ENCODE data around the gene DUS1L. TPM values are rescaled to one million over a fixed set of nuclear protein-coding genes. Genes with fewer than 3 reads are reported as not detected.

DUS1L gene
- total RNA-seq, 4 donors from 2014 or later, result 98.6 to 306 (median 132) TPM

Other genes with a start within 250 kb of the DUS1L start
- gene MCRIP1, start 232.5 kb downstream of the DUS1L start, total RNA-seq, result 10 to 100 TPM; 23.3 to 44.0 (median 33.2) TPM
- under 1 TPM in 1 of 4 donors, not detected in 3; 0.68 TPM for gene PPP1R27, start 230.8 kb downstream of the DUS1L start, total RNA-seq
- gene P4HB, start 205.3 kb downstream of the DUS1L start, total RNA-seq, result 100 to 1,000 TPM; 486 to 732 (median 556) TPM
- 100 to 1,000 TPM; 189 to 480 (median 323) TPM for gene ARHGDIA, start 194.5 kb downstream of the DUS1L start, total RNA-seq
- 10 to 100 TPM; 23.1 to 47.7 (median 36.7) TPM for gene ALYREF, start 174.2 kb downstream of the DUS1L start, total RNA-seq
- gene ANAPC11, start 174.1 kb downstream of the DUS1L start, total RNA-seq, result 100 to 1,000 TPM in 1 of 4 donors, 10 to 100 TPM in 3; 56.7 to 126 (median 86.6) TPM
- under 1 TPM in 1 of 4 donors, not detected in 3; 0.41 TPM for gene NPB, start 163.6 kb downstream of the DUS1L start, total RNA-seq
- gene PCYT2, start 154.4 kb downstream of the DUS1L start, total RNA-seq, result 100 to 1,000 TPM in 1 of 4 donors, 10 to 100 TPM in 3; 37.2 to 424 (median 77.1) TPM
- 100 to 1,000 TPM in 2 of 4 donors, 10 to 100 TPM in 2; 76.5 to 315 (median 172) TPM for gene SIRT7, start 147.6 kb downstream of the DUS1L start, total RNA-seq
- gene MAFG, start 138.1 kb downstream of the DUS1L start, total RNA-seq, result 10 to 100 TPM; 22.4 to 34.4 (median 24.3) TPM
- gene PYCR1, start 128.5 kb downstream of the DUS1L start, total RNA-seq, result 100 to 1,000 TPM in 1 of 4 donors, 10 to 100 TPM in 2, not detected in 1; 16.4 to 257 (median 20.5) TPM
- gene MYADML2, start 118.6 kb downstream of the DUS1L start, total RNA-seq, result not detected
- not detected for gene NOTUM, start 104.6 kb downstream of the DUS1L start, total RNA-seq
- gene ASPSCR1, start 88.2 kb downstream of the DUS1L start, total RNA-seq, result 10 to 100 TPM; 21.0 to 61.7 (median 41.3) TPM
- 100 to 1,000 TPM in 2 of 4 donors, 10 to 100 TPM in 2; 85.4 to 131 (median 104) TPM for gene CENPX, start 42.9 kb downstream of the DUS1L start, total RNA-seq
- 10 to 100 TPM; 12.7 to 40.6 (median 23.5) TPM for gene LRRC45, start 42.5 kb downstream of the DUS1L start, total RNA-seq
- 10 to 100 TPM in 1 of 4 donors, 1 to 10 TPM in 3; 2.6 to 11.1 (median 5.0) TPM for gene RAC3, start 34.1 kb downstream of the DUS1L start, total RNA-seq
- 100 to 1,000 TPM in 1 of 4 donors, 10 to 100 TPM in 3; 49.4 to 117 (median 71.3) TPM for gene DCXR, start 28.1 kb downstream of the DUS1L start, total RNA-seq
- gene RFNG, start 14.0 kb downstream of the DUS1L start, total RNA-seq, result 10 to 100 TPM; 33.2 to 92.0 (median 48.8) TPM
- 100 to 1,000 TPM in 2 of 4 donors, 10 to 100 TPM in 2; 42.0 to 160 (median 85.5) TPM for gene GPS1, start 13.9 kb downstream of the DUS1L start, total RNA-seq
- gene FASN, start 32.4 kb upstream of the DUS1L start, total RNA-seq, result 100 to 1,000 TPM in 2 of 4 donors, 10 to 100 TPM in 2; 25.1 to 185 (median 99.4) TPM
- gene CCDC57, start 147.0 kb upstream of the DUS1L start, total RNA-seq, result 10 to 100 TPM; 23.5 to 87.5 (median 48.3) TPM
- gene SLC16A3, start 163.2 kb upstream of the DUS1L start, total RNA-seq, result 100 to 1,000 TPM in 1 of 4 donors, 10 to 100 TPM in 3; 11.5 to 105 (median 48.9) TPM
- gene CSNK1D, start 207.9 kb upstream of the DUS1L start, total RNA-seq, result 100 to 1,000 TPM in 2 of 4 donors, 10 to 100 TPM in 2; 86.0 to 230 (median 148) TPM